Suppressor macrophage (primary cell): ENCODE measurements around the gene TGM6.

ENCODE experiments used
- DNase-seq, 4 experiments: peaks; one replicate each; pipeline ENCODE4 v3.0.0-alpha.2; 2020 to 2022

Gene TGM6

DNA sequence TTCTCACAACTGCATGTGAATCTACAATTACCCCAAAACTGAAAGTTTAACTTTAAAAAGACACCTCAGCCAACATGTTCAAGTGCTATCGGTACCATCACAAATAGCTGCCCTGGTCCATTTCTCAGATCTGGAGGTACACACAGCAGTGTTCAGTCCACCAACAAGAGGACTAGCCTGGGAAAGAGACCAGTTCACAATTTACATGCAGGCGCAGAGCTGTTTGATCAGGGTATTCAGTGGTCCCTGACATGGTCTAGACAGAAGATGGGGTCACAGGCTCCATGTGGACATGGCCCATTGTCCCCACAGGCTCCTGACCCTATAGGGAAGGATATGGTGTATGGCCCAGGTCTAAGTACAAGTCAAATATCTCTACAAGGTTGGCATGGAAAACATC lies 15.6 kb upstream of the TGM6 start:
- no peak for DNase-seq

DNA sequence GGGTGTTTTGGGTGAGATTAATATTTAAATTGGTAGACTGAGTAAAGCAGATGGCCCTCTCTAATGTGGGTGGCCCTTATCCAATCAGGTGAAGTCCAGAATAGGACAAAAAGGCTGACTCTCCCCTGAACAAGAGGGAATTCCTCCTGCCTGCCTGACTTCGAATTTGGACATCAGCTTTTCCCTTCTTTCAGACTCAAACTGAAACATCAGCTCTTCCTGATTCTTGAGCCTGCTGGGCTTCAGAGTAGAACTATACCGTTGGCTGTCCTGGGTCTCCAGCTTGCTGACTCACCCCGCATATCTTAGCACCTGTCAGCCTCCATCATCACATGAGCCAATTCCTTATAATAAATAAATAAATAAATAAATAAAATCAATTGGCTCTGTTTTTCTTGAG lies 15.0 kb upstream of the TGM6 start:
- DNase-seq: no peak

DNA sequence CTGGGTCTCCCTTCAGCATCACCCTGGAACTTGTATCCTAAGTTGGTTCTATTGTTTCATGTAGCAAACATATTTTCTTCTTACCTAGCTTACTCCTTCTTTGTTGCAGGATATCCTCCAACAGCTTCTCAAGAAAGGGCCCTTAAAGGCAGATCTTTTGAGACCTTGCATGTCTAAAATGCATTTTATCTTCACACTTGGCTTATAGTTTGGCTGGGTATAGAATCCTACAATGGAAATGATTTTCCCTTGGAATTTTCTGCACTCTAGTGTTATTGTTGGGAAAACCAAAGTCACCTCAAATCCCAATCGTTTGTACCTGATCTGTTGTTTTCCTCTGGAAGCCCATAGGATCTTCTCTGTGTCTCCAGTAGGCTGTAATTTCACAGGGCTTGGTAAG lies 12.1 kb upstream of the TGM6 start:
- DNase-seq: no peak

GRCh38 chr20:2373098-2373497 lies 7.6 kb upstream of the TGM6 start:
- no peak for DNase-seq

- no peak for DNase-seq
Measured at GRCh38 chr20:2374346-2375125, 6.2 kb upstream of the TGM6 start.

GRCh38 chr20:2378893-2379292 lies 1.8 kb upstream of the TGM6 start:
- no peak for DNase-seq

GRCh38 chr20:2379511-2380229 lies 1.0 kb upstream of the TGM6 start:
- peak in 3 of 4 experiments; percentile 9 to 15 (median 13) for DNase-seq

DNA sequence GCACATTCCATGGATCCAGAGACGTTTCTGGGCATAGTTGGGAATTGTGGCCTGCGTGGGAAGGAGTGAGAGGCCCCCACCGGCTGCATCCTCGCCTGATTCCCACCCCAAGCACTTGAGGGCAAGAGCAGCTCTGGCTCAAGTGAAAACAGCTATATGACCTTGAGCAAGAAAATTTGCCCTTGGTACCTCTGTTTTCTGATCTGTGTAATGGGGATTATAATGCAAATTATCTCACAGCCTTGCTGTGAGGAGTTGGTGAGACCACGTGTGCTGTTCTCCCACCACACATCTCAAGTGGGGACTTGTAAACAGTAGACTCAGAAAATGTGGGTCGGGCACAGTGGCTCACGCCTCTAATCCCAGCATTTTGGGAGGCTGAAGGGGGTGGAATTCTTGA lies 602 bp downstream of the TGM6 start:
- DNase-seq: no peak

DNA sequence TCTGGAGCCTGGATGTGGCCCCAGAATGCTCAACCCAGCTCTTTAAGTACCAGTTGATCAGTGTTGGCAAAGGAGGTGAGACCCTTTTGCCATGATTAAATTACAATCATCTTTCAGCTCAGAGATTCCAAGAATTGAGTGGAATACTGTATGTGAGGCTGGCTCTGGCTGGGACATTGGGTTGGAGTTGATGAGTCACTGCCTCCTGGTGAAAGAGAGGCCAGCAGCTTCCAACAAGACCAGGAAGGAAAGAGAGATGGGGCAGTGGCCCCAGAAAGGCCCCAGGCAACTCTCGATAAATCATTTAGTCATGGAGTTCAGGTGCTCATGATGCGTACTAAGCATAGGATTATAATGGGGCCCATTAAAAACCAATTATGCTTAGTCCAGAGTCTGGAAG lies 2.1 kb downstream of the TGM6 start:
- no peak for DNase-seq

- DNase-seq: no peak
Measured at GRCh38 chr20:2385026-2385425, 4.3 kb downstream of the TGM6 start.

DNA sequence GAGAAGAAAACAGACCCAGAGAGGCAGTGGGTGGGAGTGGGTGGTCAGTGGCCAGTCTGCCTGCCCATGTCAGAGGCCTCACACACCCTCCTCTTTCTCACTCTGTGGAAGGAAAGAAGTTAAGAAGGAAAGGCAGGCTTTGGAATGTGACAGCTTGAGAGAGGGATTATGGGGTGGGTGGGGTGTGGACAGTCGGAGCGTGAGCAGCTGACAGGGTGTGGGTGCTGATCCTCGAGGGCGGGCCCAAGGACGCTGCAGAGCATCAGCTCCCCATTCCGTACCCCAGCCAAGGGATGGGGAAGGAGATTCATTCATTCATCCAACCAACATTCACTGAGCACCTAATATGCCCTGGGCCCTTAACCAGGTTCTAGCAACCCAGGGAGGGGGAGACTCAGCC lies 4.8 kb downstream of the TGM6 start:
- no peak for DNase-seq

GRCh38 chr20:2386516-2387179 lies 5.9 kb downstream of the TGM6 start:
- no peak for DNase-seq

- peak; percentile 20 to 50 (median 26) for DNase-seq
Measured at GRCh38 chr20:2387180-2387577, 6.5 kb downstream of the TGM6 start.

GRCh38 chr20:2387580-2387979 lies 6.9 kb downstream of the TGM6 start:
- DNase-seq: no peak

DNA sequence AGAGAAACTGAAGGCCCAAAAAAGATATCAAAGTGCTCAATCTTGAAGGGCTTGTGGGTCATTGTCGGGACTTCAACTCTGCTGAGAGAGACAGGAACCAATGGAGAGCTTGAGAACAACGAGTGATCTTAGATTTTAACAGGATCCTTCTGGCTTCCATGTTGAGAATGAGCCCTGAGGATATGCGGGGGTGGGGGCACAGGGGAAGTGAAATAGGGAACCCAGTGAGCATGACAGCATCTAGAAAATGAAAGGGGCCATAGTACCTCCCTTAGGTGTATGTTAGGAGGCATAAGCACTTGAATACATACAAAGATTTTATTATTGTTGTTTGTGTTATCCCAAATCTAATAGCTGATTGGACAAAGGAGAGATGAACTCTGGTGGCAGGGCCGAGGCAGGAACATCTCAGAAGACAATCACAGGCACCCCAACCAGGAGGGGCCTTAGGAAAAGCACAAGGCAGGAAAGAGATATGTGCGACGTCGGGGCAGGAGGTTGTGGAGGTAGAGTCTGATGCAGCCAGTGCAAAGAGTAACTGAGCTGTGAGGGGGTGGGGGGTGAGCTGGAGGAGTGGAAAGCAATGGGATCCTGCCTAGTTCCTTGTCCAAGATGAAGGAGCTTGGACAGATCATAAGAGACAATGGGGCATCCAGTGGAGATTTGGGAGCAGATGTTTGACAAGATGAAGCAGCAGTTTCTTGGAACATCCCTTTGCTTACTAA lies 10.4 kb downstream of the TGM6 start:
- DNase-seq: peak; percentile 29 to 66 (median 57)

DNA sequence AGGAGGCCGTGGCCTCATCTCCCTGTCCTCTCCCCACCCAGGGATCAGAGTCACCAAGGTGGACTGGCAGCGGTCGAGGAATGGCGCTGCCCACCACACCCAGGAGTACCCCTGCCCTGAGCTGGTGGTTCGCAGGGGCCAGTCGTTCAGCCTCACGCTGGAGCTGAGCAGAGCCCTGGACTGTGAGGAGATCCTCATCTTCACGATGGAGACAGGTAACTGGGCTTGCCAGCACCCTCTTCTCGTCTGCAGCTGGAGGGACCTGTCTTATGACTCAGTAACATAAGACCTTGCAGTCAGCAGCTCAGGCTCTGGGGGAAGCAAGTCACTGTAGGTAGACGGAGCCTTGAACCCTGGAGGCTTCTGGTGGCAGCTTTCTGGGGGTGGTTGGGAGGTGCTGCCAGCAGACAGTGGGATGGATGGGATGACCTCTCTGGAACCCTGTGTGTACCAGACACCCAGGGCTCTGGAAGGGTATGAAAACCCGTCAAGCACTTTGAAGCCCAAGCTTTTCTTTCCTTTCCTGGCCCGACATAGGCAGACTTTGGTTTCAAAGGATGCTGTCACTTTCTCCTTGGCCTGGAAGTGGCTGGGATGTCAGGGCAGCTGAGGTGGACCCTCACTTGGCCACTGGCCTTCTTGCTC lies 13.8 kb downstream of the TGM6 start:
- no peak for DNase-seq

DNA sequence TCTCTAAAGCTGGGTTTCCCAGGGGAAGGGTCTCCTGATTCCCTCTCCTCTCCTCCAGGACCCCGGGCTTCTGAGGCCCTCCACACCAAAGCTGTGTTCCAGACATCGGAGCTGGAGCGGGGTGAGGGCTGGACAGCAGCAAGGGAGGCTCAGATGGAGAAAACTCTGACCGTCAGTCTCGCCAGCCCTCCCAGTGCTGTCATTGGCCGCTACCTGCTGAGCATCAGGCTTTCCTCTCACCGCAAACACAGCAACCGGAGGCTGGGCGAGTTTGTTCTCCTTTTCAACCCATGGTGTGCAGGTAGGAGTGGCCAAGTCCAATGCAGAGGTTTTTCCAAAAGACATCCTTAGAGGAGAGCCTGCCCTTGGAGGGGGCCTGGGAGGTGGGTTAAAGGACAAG lies 14.4 kb downstream of the TGM6 start:
- DNase-seq: no peak

GRCh38 chr20:2396241-2396814 lies 15.6 kb downstream of the TGM6 start:
- no peak for DNase-seq

- DNase-seq: no peak
Measured at GRCh38 chr20:2397091-2397490, 16.4 kb downstream of the TGM6 start.

DNA sequence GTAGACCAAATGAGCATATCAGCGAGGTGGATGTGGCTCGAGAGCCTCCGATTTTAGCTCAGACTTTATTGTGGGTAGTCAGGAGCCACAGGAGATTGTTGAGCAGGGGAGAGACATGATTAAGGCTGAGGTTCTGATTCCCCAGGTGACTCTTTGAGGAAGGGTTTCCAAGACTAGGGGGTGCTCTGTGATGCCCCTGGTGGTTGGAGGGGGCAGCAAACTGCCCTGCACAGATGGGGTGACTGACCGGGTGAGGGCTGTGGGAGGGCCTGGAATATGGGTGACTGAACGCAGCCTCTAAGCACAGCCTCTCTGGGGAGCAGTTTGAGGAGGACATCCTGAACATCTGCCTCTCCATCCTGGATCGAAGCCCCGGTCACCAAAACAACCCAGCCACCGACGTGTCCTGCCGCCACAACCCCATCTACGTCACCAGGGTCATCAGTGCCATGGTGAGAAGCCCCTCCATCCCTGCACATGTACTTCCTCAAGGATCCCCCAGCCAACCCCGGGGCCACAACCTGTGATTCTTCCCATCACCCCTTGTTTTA lies 17.0 kb downstream of the TGM6 start:
- no peak for DNase-seq

DNA sequence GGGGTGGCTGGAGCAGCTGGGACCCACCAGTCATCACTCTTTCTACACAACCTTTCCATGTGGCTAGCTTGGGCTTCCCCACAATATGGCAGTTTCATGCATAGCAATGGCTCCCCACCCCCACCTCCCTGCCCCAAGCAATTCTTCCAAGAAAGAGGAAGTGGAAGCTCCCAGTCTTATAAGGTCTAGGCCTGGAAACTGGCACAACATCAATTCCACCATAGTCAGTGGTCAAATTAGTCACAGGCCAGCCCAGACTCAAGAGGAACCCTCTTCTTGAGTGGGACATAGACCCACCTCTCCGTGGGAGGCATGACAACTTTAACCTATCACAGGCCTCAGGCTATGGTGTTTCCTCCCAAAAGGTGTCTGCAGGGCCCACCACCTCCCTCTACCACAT lies 17.7 kb downstream of the TGM6 start:
- peak; percentile 11 to 53 (median 25) for DNase-seq

DNA sequence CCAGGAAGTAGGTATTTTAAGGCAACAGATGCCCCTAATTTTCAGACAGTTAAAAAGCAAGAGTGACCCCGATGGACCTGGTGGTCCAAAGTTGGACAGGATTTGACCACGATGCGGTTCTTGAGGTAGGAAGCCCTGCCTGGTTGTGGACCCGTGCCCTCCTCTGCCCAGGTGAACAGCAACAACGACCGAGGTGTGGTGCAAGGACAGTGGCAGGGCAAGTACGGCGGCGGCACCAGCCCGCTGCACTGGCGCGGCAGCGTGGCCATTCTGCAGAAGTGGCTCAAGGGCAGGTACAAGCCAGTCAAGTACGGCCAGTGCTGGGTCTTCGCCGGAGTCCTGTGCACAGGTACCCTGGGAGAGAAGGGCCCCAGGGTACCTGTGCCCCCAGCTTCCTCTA lies 18.7 kb downstream of the TGM6 start:
- DNase-seq: no peak
